Osteocyte (in vitro differentiated cells): ENCODE measurements around the gene TMEM17. TPM values are rescaled to one million over a fixed set of nuclear protein-coding genes. Genes with fewer than 3 reads are reported as not detected.

Experiments
- DNase-seq: peaks from one replicate; pipeline ENCODE4 v3.0.0; 2021; ENCODE audit warnings: mixed read lengths; ENCODE audit not compliant: unreplicated experiment; ENCODE audit errors: extremely low spot score
- H3K27ac Mint-ChIP-seq: one replicate; pipeline ENCODE4 v1.8.0; 2021; ENCODE audit warnings: mild to moderate bottlenecking, mixed read lengths; ENCODE audit not compliant: unreplicated experiment
- H3K27me3 Mint-ChIP-seq: one replicate; pipeline ENCODE4 v1.8.0; 2021; ENCODE audit warnings: mixed read lengths; ENCODE audit not compliant: unreplicated experiment
- H3K36me3 Mint-ChIP-seq: one replicate; pipeline ENCODE4 v1.8.0; 2021; ENCODE audit warnings: mixed read lengths; ENCODE audit not compliant: unreplicated experiment
- H3K4me1 Mint-ChIP-seq: one replicate; pipeline ENCODE4 v1.8.0; 2021; ENCODE audit warnings: mixed read lengths; ENCODE audit not compliant: unreplicated experiment
- H3K4me3 Mint-ChIP-seq: one replicate; pipeline ENCODE4 v1.8.0; 2021; ENCODE audit warnings: mild to moderate bottlenecking, moderate library complexity, mixed read lengths; ENCODE audit not compliant: unreplicated experiment
- H3K9me3 Mint-ChIP-seq: one replicate; pipeline ENCODE4 v1.8.0; 2021; ENCODE audit warnings: mixed read lengths; ENCODE audit not compliant: unreplicated experiment
- CTCF ChIP-seq: fragments of 200-600 bp; sonication (generic); IDR thresholded peaks from 2 replicates; pipeline ENCODE4 v1.5.0; 2021; ENCODE audit warnings: antibody characterized with exemption, mild to moderate bottlenecking, moderate library complexity
- total RNA-seq: library from RNA; stranded (reverse); gene quantifications from 2 replicates; pipeline ENCODE4 v1.2.1, GENCODE V29; 2021

The TMEM17 gene
- total RNA-seq, 1 donor from 2014 or later, result 2.1 TPM

GRCh38 chr2:62450716-62451191 is 55.2 kb downstream of the TMEM17 start:
- Mint-ChIP-seq H3K9me3 (no peaks in the 10 kb centered on the region), H3K4me3 (no peak overlapping the region), H3K27ac (no peak overlapping the region), H3K27me3 (peaks cover 22% of the 10 kb centered on the region), H3K36me3 (no peaks in the 10 kb centered on the region), H3K4me1 (no peaks in the 10 kb centered on the region)
- no peak for DNase-seq
- TF ChIP-seq CTCF, result no peak

Other genes with a start within 250 kb of the TMEM17 start
- 41.9 and 46.5 TPM in 2 replicates for gene EHBP1, start 199.5 kb upstream of the TMEM17 start, total RNA-seq